ENCODE results near the gene MARF1.
A peak's percentile ranks its signal among the peaks of the same experiment; 100 is the strongest.
"Not testable (repeated sequence)": the region's sequence is repeated elsewhere in the genome, so short reads cannot be mapped to it uniquely, and the experiment has no call there.

MARF1 gene, protein sequence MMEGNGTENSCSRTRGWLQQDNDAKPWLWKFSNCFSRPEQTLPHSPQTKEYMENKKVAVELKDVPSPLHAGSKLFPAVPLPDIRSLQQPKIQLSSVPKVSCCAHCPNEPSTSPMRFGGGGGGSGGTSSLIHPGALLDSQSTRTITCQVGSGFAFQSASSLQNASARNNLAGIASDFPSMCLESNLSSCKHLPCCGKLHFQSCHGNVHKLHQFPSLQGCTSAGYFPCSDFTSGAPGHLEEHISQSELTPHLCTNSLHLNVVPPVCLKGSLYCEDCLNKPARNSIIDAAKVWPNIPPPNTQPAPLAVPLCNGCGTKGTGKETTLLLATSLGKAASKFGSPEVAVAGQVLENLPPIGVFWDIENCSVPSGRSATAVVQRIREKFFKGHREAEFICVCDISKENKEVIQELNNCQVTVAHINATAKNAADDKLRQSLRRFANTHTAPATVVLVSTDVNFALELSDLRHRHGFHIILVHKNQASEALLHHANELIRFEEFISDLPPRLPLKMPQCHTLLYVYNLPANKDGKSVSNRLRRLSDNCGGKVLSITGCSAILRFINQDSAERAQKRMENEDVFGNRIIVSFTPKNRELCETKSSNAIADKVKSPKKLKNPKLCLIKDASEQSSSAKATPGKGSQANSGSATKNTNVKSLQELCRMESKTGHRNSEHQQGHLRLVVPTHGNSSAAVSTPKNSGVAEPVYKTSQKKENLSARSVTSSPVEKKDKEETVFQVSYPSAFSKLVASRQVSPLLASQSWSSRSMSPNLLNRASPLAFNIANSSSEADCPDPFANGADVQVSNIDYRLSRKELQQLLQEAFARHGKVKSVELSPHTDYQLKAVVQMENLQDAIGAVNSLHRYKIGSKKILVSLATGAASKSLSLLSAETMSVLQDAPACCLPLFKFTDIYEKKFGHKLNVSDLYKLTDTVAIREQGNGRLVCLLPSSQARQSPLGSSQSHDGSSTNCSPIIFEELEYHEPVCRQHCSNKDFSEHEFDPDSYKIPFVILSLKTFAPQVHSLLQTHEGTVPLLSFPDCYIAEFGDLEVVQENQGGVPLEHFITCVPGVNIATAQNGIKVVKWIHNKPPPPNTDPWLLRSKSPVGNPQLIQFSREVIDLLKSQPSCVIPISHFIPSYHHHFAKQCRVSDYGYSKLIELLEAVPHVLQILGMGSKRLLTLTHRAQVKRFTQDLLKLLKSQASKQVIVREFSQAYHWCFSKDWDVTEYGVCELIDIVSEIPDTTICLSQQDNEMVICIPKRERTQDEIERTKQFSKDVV (N-terminal part only)

DNA sequence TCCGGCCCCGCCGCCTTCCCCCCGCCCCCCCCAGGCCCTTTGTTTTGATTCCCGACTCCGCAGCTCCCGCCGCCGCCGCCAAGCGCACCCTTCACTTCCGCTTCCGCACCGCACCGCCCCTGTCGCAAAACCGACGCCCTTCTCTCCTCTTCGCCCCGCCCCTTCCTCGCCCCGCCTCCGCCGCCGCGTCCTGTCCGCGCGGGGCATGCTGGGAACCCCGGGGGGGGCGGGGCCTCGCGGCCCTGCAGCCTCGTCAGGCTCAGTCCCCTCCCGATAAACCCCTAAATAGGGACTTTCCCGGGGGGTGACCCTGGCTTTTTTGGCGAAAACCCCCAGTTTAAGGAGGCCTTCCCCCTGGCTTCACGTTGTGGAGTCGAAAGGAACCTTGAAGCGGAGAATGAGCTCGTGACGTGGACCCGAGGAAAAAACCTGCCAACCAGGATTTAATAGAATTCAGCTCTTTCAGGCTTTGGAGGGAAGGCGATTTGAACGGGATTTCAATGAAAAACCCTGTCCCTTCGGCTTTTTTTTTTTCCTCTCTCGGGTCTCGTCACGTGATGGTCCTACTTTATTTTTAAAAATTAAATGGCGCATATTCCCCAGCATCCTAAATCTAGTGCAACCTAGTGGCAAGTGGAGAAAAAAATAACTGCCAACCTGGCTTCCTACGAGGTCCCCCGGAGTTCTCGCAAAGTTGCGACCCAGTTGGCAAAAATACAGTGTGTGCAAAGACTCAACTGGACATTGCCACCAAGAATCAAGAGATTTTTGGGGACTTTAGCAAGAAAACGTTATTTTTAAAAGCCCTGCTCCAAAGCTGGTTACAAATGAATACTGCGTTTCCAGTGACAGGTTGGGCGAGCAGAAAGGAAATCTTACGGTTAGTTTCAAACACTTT is at the start of gene MARF1:
MARF1 (minus strand) TSS at position 107 of the 898 bp plus-strand sequence. CDS start 3,921 bp downstream, outside the sequence.
- peak; percentile 96 for DNase-seq

DNA sequence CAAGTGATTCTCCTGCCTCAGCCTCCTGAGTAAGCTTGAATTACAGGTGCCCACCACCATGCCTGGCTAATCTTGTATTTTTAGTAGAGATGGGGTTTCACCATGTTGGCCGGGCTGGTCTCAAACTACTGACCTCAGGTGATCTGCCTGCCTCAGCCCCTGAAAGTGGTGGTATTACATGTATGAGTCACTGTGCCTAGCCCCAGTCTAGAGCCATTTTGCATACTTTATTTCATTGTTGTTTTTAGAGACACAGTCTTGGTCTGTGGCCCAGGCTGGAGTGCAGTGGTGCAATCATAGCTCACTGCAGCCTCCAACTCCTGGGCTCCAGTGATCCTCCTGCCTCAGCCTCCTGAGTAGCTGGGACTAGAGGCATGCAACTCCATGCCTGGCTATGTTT is 49.6 kb upstream of the MARF1 start:
- not testable (repeated sequence) for DNase-seq

DNA sequence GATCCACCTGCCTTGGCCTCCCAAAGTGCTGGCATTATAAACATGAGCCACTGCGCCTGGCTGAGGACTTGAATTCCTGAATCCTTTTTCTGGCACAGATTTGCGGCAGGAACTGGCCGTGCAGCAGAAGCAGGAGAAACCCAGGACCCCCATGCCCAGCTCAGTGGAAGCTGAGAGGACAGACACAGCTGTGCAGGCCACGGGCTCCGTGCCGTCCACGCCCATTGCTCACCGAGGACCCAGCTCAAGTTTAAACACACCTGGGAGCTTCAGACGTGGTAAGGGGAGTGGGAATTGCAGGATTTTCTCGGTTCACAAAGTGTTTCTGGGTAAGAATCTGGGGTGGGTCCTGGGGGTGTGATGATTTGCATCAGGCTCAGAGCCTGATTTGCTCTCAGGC is 48.1 kb upstream of the MARF1 start:
- no peak for DNase-seq

DNA sequence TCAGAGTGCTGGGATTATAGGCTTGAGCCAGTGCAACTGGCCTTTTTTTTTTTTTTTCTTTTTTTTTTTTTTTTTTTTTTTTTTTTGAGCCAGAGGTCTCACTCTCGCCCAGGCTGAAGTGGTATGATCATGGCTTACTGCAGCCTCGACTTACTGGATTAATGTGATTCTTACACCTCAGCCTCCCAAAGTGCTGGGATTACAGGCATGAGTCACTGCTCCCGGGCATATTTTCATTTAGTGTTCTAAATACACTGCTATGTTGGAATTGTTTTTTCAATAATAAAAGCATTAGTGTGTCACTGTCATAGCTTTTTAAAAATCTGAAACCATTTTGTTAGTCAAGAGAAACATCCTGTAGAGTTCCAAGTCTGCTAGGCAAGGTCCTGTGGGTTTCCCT is 47.3 kb upstream of the MARF1 start:
- DNase-seq = peak; percentile 72

DNA sequence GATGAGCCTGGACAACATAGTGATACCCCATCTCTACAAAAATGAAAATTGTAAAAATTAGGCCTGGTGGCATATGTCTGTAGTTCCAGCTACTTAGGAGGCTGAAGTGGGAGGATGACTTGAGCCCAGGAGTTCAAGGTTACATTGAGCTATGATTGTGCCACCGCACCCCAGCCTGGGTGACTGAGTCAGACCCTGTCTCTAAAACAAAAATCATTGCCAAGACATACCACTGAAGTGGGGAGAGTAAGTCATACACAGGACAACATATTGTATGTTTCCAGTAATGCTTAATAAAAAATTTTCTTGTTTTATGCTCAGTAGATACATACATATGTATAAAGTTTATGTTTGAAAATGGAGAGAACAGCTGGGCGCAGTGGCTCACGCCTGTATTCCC is 46.3 kb upstream of the MARF1 start:
- peak; percentile 29 for DNase-seq

DNA sequence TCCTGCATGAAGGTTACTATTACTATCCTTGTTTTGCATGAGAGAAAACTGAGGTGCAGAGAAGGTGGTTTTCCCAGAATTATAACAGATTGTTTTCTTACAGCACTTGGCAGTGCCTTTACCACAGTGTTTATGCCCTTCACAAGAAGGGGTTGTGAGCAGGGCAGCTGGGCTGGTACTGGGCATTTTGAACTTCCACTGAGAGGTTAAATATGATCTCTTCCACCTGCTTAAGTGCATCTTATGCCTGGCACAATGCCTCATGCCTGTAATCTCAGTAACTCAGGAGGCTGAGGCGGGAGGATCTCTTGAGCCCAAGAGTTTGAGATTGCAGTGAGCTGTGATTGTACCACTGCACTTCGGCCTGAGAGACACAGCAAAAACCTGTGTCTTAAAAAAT is 43.3 kb upstream of the MARF1 start:
- DNase-seq = no peak

DNA sequence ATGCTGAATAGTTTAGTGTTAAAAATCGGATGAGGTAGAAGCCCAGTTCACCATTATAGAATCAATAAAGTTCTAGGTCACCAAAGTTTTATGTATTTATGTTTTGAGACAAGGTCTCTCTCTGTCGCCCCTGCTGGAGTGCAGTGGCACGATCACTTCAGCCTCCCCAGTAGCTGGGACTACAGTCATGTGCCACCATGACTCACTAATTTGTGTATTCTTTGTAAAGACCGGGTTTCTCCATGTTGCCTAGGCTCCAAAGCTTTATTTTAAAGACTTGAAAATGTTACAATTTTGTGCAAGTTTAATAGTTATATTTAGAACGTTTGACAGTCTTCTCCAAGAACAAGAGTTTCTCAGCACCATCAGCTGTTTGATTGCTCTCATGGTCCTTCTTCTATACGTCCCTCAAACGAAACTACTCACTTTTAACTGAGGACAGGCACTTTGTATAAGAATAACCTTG is 39.2 kb upstream of the MARF1 start:
- DNase-seq = peak; percentile 71

DNA sequence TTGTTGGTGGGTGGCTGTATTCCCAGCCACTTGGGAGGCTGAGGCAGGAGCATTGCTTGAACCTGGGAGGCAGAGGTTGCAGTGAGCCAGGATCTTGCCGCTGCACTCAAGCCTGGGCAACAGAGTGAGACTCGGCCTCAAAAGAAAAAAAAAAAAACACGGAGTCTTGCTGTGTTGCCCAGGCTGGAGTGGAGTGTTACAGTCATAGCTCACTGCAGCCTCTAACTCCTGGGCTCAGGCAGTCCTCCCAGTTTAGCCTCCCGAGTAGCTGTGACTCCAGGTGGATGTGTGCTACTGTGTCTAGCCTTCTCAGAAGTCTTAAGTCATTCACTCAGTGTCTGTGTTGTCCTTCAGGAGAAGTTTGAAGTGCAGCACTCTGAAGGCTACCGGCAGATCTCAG is 34.5 kb upstream of the MARF1 start:
- no peak for DNase-seq

DNA sequence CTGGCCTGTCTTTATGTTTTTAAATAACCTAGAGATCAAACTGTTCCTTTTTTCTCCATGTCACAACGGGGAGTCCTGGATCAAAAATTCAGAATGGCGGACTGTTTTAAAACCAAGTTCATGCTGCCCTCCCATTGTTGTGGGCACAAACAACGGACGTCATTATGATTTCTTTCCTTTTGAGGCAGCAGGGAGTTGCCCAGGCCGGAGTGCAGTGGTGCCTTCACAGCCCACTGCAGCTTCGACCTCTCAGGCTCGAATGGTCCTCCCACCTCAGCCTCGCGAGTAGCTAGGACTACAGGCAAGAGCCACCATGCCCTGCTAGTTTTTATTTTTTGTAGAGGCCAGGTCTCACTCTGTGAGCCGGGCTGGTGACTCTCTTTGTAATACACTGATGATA is 33.6 kb upstream of the MARF1 start:
- no peak for DNase-seq

DNA sequence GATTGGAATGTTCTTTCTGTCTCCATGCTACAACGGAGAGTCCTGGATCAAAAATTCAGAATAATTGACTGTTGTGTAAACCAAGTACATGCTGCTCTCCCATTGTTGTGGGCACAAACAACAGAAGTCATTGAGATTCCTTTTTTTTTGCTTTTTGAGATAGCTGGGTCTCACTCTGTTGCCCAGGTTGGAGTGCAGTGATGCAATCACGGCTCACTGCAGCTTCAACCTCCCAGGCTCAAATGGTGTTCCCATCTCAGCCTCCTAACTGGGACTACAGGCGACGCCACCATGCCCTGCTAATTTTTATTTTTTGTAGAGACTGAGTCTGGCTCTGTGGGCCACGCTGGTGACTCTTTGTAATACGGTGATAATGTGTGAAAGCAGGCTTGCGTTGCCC is 31.6 kb upstream of the MARF1 start:
- DNase-seq = no peak

DNA sequence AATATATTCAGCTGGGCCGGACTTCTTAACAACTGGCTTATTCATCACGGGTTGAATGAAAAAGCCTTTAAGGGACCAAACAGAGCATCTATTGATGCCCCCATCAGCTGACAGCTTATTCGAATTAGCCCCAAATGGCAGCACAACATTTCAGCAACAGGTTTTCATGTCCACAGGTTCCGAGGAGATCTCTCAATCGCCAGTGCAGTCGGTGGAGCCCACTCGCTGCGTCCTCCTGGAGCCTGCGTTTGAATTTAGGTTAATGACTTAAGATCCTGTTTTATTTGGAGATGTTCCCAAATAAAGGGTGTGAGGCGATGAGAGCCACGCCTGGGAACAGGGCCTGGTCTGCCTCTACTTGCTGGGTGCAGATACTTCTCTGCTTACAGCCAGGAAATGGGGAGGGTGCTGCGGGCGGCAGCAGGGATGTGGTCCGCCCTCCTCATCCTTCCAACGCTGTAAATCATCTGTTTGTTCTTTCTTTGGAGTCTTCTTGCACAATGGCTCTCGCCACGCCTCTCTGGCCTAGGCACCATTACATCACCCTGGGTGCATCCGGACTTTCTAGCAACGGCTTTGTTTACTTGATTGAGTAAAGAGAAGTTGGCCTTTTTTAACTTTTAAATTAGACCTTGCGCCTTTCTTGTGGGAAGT is 29.7 kb upstream of the MARF1 start:
- peak; percentile 94 for DNase-seq

DNA sequence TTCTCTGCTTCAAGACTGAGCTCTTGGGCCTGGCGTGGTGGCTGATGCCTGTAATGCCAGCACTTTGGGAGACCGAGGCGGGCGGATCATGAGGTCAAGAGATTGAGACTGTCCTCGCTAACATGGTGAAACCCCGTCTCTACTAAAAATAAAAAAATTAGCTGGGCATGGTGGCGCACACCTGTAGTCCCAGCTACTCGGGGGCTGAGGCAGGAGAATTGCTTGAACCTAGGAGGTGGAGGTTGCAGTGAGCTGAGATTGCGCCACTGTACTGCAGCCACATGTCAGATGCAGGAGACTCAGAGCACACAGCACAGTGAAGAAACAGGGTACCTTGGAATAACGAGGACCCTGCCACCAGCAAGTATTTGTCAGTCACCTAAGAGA is 29.2 kb upstream of the MARF1 start:
- DNase-seq = not testable (repeated sequence)

DNA sequence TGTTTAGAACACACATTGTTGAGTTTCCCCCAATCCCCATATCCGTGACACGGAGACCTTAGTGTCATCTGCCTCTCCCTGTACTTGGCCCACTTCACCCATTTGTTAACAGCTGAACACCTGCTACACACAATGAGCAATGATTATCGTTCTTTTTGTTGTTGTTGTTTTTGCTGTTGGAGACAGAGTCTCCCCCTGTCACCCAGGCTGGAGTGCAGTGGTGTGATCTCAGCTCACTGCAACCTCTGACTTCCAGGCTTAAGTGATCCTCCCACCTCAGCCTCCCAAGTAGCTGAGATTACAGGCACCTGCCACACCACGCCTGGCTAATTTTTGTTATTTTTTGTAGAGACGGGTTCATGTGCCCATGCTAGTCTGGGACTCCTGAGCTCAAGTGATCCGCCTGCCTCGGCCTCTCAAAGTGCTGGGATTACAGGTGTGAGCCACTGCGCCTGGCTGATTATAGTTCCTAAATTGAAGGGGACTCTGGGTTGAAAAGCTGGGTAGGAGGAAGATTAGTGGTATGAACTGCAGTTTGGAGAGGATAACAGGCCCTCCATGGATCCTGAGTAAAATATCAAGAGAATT is 28.7 kb upstream of the MARF1 start:
- no peak for DNase-seq

DNA sequence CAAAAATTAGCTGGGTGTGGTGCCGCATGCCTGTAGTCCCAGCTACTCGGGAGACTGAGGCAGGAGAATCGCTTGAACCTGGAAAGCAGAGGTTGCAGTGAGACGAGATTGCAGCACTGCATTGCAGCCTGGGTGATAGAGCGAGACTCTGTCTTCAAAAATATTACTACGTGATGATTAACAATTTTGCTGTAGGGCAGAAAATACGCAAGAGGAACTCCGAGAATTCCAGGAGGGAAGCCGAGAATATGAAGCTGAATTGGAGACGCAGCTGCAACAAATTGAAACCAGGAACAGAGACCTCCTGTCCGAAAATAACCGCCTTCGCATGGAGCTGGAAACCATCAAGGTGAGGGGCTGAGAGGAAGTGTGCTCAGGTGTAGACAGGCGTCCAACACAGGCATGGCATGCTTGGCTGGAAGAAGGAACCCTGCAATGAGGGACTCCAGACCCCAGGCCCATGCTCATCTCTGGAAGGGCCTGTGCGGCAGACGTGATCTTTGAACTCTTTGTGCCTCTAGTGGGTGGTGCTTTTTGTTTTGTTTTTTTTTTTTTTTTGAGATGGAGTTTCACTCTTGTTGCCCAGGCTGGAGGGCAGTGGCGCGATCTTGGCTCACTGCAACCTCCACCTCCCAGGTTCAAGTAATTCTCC is 24.3 kb upstream of the MARF1 start:
- no peak for DNase-seq

DNA sequence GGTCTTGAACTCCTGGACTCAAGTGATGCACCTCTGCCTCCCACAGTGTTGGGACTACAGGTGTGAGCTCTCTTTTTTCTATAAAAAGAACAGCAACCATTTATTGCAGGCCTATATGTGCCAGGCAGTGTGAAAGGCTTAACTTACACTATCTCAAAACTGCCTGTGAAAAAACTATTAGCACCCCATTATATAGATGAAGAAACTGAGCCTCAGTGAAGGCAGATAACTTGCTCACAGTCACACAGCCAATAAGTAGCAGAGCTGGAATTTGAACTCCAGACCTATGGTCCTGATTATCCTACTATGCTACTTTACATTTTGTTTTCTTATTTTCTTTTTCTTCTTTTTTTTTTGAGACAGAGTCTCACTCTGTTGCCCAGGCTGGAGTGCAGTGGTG is 22.2 kb upstream of the MARF1 start:
- no peak for DNase-seq

DNA sequence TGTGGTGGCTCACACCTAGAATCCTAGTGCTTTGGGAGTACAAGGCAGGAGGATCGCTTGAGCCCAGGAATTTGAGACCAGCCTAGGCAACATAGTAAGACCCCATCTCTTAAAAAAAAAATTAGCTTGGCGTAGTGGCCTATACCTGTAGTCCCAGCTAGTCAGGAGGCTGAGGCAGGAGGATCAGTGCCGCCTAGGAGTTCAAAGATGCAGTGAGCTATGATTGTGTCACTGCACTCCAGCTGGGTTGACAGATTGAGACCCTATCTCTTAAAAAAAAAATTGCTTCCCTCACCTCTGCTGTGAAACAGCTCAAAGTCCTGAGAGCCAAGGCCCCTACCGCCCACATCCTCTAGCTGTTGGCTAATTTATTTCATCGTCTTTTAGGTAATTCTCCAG is 17.2 kb upstream of the MARF1 start:
- DNase-seq = no peak

DNA sequence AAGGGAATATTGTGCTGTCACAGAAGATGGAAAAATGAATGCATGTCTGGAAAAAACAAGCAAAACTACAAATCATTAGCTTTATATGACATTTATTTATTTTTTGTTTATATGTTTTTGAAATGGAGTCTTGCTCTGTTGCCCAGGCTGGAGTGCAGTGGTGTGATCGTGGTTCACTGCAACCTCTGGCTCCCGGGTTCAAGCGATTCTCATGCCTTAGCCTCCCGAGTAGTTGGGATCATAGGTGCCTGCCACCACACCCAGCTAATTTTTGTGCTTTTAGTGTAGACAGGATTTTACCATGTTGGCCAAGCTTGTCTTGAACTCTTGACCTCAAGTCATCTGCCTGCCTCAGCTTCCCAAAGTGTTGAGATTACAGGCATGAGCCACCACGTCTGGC is 15.6 kb upstream of the MARF1 start:
- DNase-seq = no peak

DNA sequence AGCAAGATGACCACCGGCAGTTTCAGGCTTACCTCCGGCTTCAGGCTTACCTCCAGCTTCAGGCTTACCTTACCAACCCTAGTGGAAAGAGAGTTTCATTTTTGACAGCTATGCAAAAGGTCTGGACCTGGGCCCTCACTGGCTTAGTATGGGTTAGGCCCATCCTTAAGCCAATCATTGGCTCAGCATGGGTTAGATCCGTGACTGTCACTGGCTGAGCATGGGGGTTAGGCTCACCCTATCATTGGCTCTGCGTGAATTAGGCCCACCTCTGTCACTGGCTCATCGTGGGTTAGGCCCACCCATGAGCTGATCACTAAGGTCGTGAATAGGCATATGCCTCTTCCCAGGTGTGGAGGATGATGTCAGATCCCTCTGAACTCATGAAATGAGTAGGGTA is 15.2 kb upstream of the MARF1 start:
- DNase-seq = no peak

DNA sequence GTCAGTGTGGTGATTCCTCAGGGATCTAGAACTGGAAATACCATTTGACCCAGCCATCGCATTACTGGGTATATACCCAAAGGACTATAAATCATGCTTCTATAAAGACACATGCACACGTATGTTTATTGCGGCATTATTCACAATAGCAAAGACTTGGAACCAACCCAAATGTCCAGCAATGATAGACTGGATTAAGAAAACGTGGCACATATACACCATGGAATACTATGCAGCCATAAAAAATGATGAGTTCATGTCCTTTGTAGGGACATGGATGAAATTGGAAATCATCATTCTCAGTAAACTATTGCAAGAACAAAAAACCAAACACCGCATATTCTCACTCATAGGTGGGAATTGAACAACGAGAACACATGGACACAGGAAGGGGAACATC is 12.6 kb upstream of the MARF1 start:
- not testable (repeated sequence) for DNase-seq

DNA sequence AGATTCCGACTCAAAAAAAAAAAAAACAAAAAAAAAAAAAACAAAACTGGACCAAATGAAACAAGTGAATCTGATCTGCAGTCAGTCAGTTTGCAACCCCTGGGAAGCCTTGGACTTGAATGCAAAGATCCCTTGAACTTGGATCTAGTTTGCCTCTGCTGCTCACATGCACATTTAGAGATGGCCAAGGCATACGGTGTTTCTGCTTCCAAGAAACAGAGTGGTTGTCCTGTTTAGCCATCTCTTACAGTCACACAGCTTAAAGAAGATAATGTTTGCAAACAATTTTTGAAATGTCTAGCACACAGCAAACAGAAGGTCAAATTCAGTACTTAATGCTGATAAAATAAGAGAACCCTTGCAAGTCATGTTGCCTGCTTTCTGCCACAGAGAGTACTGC is 11.6 kb upstream of the MARF1 start:
- DNase-seq = no peak

DNA sequence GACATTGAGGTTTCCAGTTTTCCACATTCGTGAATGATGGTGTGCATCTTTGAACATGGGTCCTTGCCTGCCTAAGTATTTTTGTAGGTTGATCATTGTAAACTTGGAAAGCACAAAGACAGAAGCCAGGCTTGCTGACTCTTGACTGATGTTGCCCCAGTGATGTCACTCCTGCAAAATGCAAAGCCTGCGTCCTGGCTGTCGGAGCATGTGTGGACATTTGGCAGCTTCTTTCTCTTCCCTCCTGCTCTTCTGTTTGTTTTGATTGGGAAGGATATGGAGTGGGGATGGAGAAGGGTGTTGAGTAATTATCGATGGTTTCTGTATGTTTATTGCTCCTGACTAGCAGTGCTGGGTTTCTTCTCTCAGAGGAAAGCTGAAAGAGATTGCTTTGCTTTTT is 10.3 kb upstream of the MARF1 start:
- peak; percentile 87 for DNase-seq
